ENCODE results near the gene LMNA.

The LMNA gene

DNA sequence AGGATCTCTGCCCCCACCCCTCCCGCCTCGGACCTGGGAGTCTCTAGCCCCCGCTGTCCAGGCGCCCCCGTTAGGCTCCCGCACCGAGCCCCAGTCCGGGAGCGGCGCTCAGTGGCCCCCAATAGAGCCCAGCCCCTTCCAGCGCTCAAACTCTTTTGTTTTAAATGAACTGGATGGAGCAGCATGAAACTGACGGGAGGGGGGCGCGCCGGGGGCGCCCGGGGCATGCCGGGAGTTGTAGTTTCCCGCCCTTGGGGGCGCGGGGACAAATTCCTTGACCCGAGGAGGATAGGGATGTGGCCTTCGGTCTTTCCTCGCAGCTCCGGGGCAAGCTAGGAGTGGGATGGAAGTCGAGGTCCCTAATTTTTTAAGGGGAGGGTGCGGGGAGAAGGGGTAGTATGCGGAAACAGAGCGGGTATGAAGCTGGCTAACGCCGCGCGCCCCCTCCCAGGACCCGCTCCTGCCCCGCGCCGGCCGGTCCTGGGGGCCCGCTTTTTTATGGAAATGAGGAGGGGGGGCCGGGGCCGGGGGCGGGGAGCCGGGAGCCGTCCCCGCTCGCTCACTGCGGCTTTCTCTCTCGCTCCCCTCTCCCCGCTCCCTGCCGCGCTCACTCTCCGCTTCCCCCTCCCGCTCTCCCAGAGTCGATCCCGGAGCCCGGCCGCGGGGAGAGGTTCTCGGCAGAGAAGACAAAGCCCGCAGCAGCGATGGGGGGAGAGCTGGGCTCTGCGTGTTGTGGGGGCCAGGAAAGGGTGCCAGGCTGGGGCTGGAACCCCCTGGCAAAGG is 32.0 kb upstream of the LMNA start, which contains the start of gene MEX3A:
MEX3A (minus strand) TSS at position 157 of the 783 bp plus-strand sequence. CDS start 467 bp downstream, outside the sequence.
- DNase-seq, result peak; percentile 45 to 59

- no peak for DNase-seq
Observed at GRCh38 chr1:156083800-156084790, 30.4 kb upstream of the LMNA start.

DNA sequence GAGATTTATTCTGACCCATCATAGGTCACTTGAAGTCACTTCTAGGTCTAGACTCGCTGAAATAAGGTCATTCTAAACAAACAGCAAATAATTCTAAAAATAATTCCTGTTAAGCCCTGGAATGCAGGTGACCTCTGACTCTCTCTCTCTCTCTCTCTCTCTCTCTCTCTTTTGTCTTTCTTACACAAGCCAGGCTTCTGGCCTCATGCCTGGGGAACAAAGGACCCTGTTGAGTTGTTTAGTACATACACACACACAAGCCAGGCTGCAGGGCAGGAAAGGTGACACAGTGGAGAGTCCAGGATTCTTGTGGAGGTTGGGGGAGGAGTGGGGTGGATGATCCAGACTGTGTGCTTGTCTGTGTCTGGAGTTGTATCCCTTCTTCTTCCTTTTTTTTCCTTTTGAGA is 28.3 kb upstream of the LMNA start:
- DNase-seq, result no peak

DNA sequence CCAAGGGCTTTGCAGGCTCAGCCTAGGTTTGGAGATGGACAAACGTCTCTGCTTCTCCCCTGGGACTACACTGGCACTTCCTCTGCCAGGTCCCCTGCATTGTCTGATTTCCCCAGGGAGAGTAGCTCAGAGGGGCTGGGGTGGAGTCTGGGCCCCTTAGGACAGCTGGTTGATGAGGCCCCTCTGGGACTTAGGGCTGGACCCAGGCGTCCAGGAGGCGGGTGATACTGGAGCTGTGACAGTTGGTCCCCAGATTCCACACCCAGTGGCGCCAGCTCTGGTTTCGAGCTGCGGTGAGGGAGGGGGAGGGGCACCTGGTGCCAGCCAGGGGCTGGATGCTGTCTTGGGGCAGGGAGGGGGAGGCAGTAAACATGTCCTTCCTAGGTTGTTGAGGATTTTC is 24.8 kb upstream of the LMNA start:
- no peak for DNase-seq

- no peak for DNase-seq
Observed at GRCh38 chr1:156090138-156090839, 24.2 kb upstream of the LMNA start.

GRCh38 chr1:156090840-156091188 is 23.7 kb upstream of the LMNA start:
- peak; percentile 84 to 92 for DNase-seq

DNA sequence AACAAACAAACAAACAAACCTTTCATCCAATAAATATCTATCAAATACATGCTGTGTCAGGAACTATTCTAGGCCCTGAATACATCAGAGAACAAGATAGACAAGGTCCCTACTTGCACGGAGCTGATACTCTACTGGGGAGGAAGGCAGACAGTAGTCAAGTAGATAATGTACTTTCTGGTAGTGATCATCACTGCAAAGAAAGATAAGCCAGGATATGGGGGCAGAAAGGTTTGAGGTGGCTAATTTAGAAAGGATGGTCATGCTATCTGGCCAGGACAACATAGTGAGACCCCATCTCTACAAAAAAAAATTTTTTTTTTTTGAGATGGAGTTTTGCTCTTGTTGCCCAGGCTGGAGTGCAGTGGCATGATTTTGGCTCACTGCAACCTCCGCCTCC is 22.9 kb upstream of the LMNA start:
- DNase-seq, result no peak

DNA sequence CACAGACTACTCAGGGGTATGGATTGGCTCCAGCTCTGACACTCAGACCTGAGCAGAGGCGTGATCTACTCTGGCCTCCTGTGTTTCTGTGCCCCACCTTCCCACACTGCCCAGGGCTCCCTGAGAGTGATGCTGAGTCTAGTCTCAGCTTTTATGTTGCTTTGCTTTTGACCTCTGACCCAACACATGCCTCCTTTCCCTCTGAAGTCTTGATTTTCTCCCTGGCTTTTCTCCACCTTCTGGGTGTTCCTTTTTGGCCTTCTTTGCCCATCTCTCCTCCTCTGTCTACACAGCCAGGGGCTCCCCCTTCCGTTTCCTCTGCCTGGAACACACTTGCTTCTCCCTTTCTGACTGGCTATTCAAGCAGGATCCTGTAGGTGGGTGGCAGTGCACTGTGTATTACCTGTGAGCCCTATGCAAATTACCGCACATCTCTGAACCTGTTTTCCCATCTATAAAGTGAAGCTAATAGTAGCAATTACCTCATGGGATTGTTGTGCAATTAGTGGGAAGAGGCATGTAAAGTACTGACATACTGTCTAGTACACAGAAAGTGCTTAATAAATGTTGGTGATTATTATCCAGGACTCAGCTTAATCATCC is 18.5 kb upstream of the LMNA start:
- no peak for DNase-seq

- DNase-seq, result peak; percentile 82 to 89
Observed at GRCh38 chr1:156096640-156097391, 17.7 kb upstream of the LMNA start.

DNA sequence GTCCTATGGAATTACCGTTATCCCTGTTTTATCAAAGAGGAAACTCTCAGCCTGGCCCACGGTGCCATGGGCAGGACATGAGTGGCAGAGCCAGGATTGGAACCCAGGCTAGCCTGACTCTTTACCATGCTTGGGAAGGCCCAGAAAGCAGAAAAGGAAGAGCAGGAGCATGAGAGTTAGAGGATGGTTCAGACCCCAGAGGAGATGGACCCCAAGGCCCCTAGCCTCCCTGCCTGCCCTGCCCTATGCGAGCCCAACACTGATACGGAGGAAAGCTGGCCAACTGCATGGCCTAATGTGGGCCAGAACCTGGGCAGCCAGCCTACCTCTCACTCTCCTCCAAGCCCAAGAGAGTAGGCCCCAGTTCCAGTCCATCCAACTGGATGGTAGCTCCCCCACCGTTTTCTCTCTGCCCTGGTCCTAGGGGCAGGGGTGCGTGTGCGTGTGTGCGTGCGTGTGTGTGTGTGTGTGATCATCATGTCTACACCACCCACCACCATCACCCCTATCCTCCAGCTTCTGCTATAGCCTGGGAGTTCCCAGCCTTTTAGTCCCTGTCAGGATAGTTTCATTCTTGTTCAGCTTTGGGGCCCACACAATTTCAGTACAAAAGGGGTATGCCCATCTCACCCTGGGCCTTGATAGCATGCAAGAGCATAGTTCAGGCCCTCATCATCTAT is 16.9 kb upstream of the LMNA start:
- no peak for DNase-seq

DNA sequence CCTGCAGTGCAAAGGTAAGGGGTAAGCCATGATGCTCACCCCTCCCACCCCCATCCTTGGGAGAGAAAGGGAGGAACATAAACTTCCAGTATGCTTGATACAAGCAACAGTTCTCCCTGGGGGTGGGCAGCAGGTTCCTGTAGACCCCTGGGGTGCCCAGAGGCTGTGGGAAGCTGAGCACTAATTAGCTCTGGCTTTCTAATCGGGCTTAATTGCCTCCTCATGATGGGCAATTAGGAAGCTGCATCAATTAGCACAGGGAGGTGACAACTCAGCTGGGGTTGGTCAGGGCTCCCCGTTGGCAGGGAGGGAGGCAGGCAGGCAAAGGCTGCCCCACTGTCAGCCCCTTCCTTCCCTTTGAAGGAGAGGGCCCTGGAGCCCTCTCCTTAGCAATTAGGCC is 15.7 kb upstream of the LMNA start:
- DNase-seq, result no peak

- DNase-seq, result no peak
Observed at GRCh38 chr1:156099282-156099681, 15.2 kb upstream of the LMNA start.

DNA sequence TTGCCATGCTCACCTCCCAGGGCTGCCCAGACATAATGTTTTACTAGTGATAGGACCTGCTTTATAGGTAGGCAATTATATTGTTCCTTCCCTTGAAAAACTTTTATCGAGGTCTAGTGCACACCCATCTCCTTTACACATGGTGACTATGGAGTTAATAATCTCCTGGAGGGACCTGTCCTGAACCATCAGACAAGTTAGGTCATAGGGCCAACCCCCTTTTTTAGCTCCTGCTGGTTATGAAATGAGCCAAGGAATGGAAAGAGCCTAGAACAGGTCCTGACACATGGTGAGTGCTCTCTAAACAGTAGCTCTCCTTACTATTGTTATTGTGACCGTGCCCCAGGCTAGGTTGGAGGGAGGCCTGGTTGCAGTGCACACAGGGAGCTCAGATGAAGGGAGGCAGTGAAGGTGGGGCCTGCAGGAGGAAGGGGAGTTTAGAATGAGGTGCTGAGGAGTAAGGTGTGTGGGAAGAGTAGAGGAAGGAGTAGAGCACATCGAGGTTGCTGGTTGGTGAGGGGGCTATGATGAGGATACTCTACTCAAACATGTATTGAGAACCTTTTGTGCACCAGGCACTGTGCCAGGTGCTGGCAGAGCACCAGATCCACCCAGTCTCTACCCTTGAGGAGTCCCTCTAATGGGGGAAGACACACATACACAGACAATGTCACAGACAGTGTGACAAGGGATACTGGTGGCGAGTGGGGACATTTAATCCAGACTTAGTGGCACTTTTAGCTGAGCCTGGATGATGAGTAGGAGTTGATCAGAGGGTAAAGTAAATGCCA is 14.1 kb upstream of the LMNA start:
- DNase-seq, result no peak

DNA sequence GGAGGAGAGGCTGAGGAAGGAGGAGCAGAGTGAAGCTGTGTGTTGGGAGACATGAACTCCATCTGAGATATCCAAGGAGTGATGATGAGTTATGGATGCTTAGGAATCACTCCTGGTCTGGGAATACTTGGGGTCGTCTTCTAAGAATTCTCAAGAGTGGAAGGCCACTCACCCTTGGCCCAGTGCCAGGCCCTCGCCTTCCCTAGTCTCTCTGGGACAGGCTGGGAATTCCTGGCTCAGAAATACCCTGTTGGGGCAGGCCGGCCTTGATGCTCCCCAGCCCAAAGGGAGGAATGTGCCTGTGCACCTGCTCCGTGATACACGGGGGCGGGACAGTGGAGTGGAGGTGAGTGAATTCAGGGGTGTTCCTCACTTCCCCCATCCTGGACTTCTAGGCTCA is 12.6 kb upstream of the LMNA start:
- no peak for DNase-seq

GRCh38 chr1:156102633-156103511 is 11.6 kb upstream of the LMNA start:
- no peak for DNase-seq

DNA sequence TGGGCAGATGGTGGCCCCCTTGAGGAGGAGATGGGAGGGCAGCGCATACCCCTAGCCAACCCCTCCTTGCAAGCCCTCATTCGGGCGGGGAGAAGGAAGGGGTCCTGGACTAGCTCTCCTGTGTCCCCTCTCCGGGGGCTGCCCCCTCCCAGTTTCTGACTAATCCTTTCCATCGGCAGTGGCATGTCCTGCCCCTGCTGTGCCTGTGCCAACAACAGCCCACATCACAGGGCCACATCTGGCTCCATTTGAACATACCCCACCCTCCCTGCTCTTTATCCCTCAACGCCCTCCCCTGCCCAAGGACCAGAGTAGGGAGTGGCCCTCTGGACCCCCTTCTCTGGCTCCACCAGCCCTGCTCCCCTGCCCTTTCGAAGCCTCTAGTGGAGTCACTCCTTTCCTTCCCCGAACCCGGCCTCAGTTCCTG is 11.0 kb upstream of the LMNA start:
- peak in 1 of 2 experiments; percentile 55 for DNase-seq

- DNase-seq, result peak in 1 of 2 experiments; percentile 25
Observed at GRCh38 chr1:156104065-156104810, 10.3 kb upstream of the LMNA start.
